ENCODE results near the gene GPR171.

- TF ChIP-seq CTCF (conservative IDR thresholded peaks at IDR 0.05) (no peak), ZFX (IDR thresholded peaks at IDR 0.05) (no peak)
These were observed 6.6 kb upstream of the GPR171 start for GRCh38 chr3:151209654-151210053.
